Sciatic nerve (tissue), 2 donors: ENCODE data around the gene STBD1. TPM values are rescaled to one million over a fixed set of nuclear protein-coding genes. Genes with fewer than 3 reads are reported as not detected.
A peak's percentile ranks its signal among the peaks of the same experiment; 100 is the strongest.

Source experiments
- ATAC-seq: fragments of 200-7000 bp; cut with Tn5 transposase; one replicate; pipeline ENCODE4 v1.9.1; 2020; ENCODE audit warnings: mild to moderate bottlenecking, moderate library complexity
- DNase-seq: peaks from one replicate; pipeline ENCODE4 v3.0.0-alpha.2; 2020; ENCODE audit warnings: low spot score
- intact Hi-C: fragments of 100-400 bp; cut with DNase I; formaldehyde crosslinking; loops from one replicate; pipeline ENCODE4 v1.14.2; 2022
- total RNA-seq: library from RNA; stranded (reverse); fragmentation: NEBNext Ultra II Directional; extraction: Animal tissue kit (Norgen Biotek cat#: 25700); gene quantifications from one replicate; pipeline ENCODE4 v1.2.1, GENCODE V29; 2021
- donor health status: DM: no; HTN: no; CAD: no.
- donor health status: DM: no; HTN: no; CAD: no.

The STBD1 gene
- 3.9 TPM for total RNA-seq

DNA sequence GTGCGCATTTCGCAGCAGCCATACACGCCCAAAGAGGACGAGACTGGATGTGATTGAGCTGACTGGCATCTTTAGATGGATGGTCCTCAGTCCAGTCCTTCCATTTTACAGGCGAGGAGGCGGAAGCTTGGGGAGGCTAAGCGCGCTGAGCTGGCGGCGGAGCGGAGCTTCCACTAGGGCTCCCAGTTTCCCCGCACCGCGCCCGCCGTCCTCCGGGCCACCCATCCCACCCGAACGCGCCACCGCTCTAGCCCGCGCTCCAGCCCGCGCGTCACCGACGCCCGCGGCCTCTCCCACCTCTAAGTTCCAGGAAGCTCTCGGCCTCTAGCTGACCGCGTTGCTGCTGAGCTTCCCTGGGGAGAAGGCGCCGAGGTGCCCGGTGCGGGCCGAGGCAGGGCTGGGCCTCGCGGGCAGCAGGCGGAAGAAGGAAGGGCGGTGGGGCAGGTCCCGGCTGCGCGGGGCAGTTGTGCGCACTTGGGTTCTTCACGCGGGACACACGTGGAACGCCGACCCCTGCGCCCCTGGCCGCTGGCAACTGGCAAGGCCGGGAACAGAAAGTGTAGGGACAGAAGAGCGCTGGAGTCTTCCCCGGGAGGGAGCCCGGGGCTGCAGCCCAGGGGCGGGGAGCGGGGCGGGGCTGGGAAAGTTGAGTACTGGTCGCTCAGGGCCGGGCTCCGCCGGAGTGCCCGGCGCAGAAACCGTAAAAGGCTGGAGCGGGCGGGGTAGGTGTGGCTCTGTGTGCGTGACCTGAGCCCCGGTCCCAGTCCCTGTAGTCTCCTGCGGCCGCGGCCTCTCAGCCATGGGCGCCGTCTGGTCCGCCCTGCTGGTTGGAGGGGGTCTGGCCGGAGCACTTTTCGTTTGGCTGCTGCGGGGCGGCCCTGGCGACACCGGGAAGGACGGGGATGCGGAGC is at the start of gene STBD1:
Gene STBD1, plus strand, starts transcription at position 763 of the 911 bp plus-strand sequence. Its CDS starts 37 bp downstream, at position 800.
- peak; percentile 81 for DNase-seq
- intact Hi-C loops, result no loop called here
- peak; percentile 89 for ATAC-seq

DNA sequence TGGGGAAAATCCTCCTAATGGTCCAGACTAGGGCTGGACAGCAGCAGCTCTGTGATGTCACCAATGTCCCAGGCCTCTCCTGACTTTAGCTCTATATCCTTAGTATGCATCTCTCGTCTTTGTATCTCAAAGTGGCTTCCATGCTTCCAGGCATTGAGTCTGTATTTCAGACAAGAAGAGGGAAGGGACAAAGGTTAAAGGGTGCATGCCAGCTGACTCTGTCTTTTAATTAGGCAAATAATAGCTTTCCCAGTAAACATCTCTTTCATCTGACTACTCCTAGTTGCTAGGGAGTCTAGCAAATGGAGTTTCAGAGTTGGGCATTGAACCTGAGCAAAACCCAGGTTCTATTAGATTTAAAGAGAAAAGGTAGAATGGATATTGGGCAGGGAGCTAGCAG is 49.6 kb upstream of the STBD1 start:
- intact Hi-C loops, result no loop called here
- DNase-seq (no peak), ATAC-seq (no peak)

DNA sequence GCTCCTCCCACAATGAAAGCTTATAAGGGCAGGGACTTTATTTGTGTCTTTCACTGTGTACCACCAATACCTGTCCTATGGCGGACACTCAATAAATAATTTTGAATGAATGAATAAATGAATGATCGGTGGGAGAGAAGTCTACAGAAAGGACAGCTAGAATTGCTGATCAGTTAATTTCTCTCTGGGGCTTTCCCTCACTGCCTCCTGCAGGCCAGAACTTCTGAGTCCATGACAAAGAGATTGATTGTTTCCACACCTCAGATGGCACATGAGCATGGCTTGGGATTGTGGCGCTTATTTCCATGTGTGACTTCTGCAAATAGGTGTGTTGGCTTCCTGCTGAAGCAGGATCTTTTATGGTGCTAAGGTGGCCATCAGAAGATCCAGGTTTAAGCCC is 48.7 kb upstream of the STBD1 start:
- no peak for DNase-seq
- intact Hi-C loops, result no loop called here
- no peak for ATAC-seq

DNA sequence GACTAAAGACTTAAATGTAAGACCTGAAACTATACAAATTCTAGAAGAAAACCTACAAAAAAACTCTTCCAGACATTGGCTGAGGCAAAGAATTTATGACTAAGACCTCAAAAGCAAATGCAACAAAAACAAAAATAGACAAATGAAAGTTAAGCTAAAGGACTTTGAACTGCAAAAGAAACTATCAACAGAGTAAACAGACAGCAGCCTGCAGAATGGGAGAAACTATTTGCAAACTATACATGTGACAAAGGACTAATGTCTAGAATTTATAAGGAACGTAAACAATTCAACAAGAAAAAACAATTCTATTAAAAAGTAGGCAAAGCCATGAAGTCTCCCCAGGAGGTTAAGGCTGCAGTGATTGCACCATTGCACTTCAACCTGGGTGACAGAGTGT is 46.0 kb upstream of the STBD1 start:
- intact Hi-C loops, result no loop called here
- no peak for DNase-seq
- no peak for ATAC-seq

DNA sequence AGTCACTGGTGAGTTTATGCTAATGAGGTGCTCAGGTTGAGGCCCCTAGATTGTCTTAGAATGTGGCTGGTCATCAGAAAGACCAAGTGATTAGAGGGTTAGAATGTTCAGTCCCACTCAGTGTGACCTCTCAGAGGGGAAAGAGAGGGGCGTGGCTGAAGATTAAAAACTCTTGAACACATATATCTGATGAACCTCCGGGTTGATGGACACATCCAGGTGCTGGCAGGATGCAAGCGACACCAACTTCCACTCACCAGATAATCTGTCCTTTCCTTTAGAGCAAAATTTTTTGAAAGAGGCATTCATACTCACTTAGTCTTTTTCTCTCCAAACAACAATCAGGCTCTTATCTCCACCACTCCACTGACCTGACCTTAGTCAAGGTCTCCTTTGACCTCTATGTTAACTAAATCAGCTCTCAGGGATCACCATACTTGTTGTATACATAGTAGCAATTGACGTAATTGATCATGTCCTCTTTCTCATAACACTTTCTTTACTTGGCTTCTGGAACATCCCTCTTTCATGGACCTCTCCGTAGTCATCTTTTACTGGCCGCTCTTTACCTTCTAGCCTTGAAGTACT is 40.8 kb upstream of the STBD1 start:
- intact Hi-C loops, result no loop called here
- no peak for DNase-seq
- ATAC-seq, result no peak

DNA sequence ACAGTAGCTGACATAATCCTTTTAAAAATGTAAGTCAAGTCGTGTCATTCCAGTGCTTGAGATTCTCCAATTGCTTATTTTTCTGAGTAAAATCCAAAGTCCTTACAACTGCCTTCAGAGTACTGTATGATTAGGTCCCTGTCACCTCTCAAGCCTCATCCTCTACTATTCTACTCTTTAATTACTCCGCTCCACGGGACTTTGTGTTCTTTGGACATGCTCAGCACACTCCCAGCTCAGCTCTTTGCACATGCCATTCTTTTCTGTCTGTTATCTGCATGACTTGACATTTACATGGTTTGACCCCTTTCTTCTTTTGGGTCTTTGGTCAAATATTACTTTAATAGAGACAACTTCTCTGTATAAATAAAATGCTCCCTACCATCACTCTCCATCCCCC is 39.9 kb upstream of the STBD1 start:
- intact Hi-C loops, result no loop called here
- no peak for ATAC-seq
- DNase-seq, result no peak

DNA sequence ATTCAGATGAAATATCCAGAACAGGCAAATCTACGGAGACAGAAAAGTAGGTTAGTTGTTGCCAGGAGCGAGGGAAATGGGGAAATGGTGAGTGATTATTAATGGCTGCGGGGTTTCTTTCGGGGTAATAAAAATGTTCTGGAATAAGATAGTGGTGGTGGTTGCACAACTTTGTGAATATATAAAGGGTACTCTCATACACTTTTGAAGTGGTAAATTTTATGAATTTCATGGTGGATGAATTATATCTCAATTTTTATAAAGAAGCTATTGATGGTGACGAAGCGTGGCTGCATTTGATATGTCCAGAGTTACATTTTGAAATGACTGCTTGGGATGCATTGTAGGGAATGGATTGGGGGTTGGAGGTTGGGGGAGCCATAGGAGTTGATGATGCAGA is 38.7 kb upstream of the STBD1 start:
- intact Hi-C loops, result no loop called here
- ATAC-seq, result no peak
- DNase-seq, result no peak

DNA sequence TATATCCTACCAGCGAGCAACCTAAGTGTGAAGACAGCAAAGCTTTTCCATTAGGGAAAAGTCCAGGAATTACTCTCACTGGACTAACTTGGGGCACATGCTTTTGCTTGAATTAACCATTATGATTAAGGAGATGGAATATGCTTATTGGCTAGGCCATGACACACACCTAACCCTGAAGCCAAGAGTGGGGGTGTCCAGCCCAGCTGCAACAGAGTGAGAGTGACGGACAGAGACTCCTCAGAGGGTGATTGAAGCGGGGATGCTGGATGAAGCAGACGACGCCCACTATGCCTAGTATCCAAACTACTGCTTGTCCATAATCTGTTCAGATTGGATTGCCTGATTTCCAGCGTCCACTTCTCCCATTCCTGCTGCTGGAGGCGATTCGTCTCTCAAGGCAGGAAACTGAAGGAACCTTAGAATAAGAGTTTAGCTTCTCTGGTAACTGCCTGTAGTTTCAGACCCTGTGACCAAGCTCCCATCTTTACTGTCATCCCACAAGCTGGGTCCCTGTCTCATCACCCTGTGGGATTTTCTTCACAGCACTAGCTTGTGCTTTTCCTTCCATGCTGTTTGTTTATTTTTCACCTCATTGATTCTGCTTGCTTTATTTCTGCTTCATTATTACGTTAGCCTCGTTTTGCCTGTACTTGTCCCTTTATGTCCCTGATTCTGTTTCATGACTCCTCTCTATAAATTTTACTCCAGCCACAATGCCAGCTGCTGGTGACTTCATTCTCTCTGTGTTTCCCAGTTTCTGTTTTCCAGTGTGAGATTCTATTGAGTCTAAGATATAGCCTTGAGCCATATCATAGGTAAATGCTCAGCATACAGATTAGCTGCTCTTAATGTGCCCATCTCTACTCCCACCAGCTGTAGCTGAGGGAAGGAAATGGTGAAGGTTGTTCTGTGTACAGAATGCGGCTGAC is 36.0 kb upstream of the STBD1 start:
- DNase-seq (no peak), ATAC-seq (no peak)
- intact Hi-C loops, result no loop called here

DNA sequence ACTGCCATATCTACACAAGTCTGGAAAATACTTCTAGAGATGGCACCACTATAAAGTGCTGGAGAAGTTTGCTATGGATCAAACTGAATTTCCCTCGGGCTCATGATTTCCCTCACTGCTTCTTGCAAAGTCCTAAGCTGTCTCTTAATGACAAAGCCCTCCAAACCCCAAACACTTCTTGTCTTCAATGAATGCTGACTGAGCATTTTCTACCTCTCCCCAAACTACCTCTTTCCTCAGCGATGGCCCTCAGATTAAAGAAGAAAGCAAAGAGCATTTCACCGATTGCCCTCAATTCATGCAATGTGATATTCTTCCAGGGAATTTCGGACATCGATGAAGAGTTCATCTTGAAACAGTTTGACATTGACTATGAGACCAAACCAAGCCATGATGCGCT is 35.3 kb upstream of the STBD1 start:
- DNase-seq, result no peak
- intact Hi-C loops, result no loop called here
- ATAC-seq, result no peak

DNA sequence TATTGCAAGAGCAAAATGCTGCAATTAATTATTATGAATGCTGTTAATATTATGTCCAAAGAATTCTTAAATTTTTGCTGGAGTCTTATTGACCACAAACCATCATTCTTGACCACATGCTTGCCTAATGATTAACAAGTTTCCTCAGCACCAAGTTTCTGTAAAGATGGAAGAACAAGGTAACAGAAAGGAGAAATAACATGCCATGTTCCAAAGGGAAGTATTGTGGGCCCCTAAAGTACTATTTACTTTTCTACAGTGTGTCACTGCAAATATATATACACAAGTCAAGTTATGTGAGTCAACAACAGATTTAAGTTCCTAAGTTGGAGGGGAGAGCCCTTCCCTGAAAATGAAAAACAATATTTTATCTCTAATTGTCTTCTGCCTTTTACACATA is 34.5 kb upstream of the STBD1 start:
- no peak for DNase-seq
- intact Hi-C loops, result no loop called here

DNA sequence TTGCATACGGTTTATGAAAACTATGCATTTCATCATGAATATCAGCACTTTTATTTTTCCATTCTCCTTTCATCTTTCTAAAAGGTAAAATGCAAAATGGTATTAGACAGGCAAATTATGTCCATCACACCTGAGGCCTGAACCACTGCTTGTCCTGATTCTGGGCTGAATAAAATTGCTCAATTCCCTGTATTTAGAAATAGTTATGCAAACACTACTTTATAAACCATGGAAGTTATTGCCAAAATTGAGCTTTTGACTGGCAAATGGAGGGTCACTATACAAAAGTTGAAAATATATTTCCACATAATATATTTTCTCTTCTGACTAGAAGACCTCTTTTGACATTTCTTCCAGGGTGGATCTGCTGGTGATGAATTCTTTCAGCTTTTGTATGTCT is 34.0 kb upstream of the STBD1 start:
- intact Hi-C loops, result no loop called here
- no peak for ATAC-seq

More for the DNA sequence above, 34.5 kb upstream of the STBD1 start:
- no peak for ATAC-seq

DNA sequence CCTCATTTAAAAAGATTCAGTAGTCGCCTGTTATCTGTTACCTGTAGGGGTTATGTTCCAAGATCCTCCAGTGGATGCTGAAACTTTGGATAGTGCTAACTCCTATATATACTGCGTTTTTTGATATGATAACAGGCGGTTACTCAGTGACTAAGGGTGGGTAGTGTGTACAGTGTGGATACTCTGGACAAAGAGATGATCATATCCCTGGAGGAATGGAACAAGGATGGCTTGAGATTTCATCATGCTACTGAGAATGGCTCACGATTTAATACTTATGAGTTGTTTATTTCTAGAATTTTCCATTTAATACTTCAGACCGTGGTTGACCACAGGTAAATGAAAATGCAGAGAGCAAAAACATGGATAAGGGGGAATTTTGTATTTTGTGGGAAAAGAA is 33.5 kb upstream of the STBD1 start:
- no peak for ATAC-seq
- DNase-seq, result no peak
- intact Hi-C loops, result no loop called here

More for the DNA sequence above, 34.0 kb upstream of the STBD1 start:
- no peak for DNase-seq

DNA sequence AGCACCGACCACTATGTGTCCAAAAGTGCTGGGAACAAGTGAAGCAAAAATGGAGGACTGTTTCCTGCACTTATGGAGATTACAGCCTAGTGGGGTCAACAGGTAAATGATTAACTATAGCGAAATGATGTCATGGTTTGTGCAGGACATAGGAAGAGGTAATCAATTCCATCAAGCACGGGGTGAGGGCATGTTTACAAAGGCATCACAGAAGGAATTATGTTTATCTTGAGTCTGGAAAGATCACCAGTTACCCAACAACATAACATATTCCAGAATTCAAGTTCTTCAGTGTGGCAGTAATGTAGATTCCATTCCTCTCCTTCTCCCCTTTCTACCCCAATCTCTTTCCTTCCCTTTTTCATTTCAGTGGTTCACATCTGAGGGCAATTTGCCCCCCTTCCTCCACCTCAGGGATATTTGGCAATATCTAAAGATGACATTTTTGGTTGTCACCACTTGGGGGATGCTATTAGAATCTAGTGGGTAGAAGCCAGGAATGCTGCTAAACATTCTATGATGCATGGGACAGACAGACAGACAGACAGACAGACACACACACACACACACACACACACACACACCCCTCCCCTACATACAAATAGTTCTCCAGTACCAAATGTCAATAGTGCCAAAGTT is 30.9 kb upstream of the STBD1 start:
- no peak for DNase-seq
- ATAC-seq, result no peak
- intact Hi-C loops, result no loop called here

DNA sequence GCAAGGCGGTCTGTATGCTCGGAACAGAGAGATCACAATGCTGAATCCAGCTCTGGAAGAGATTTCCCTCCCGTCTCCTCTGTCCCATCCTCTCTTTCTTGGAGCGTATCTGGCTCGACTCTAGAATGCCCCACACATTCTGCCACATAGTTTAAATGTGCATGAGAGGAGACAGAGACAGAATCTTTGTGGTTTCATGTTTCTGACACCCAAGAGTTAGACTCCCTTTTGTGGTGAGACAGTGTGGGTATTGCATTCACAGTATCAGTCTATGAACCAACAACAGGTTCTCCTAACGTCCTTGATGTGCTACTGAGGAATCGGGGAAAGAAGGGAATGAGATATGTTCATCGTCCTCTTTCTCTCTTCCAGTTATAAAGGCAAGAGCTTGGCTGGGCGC is 29.7 kb upstream of the STBD1 start:
- intact Hi-C loops, result no loop called here
- DNase-seq, result no peak
- no peak for ATAC-seq

DNA sequence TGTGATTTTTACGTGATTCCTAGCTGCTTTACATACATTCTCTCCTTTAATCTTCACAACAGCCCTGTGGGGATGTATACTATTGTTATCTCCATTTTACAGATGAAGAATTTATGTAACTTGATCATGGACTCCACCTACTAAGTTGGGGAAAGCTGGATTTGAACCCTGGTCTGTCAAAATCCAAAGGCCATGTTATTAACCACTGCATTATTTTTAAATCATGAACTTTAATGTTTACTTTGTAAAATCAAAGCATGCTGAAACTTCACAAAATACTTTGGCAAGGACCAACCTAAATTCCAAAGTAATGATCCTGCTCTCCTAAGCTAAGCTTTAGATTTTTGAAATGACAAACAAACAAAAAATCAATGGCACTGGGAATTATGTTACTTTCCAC is 28.9 kb upstream of the STBD1 start:
- ATAC-seq (no peak), DNase-seq (no peak)
- intact Hi-C loops, result no loop called here

DNA sequence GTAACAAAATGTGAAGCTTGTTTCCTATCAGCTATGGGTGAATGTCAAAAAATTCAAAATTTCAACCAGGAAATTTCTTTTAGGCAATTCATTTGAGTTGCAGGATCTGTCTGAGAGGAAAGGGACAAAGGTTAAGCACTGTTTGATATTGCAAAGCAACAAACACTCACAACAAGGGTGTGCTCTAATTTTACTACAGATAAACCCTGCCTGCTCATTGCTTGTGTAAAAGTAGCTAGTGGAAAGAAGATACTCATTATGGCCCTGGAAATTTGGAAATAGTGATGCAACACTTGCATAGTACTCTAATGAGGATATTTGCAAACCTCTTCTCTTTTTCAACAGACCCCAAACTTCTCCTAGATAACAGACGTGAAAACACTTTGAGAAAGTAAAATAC is 27.9 kb upstream of the STBD1 start:
- ATAC-seq (no peak), DNase-seq (no peak)
- intact Hi-C loops, result no loop called here

DNA sequence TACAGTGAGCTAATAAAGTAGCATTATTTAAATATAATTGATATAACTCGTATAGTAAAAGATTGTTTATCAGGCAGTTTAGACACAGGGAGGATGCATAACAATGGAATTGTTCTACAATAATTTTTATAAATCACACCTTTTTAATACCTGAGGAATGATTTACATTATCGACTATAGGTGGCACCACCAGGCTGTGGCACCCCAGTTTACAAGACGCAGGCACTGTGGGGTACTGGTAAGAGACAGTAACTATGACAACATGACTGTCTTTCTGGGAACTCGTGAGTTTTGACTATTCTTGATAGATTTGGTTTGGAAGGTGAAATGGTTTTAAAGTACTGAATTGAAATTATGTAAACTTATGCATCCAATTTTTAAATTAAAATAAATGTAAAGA is 27.1 kb upstream of the STBD1 start:
- intact Hi-C loops, result no loop called here
- ATAC-seq, result no peak
- no peak for DNase-seq

DNA sequence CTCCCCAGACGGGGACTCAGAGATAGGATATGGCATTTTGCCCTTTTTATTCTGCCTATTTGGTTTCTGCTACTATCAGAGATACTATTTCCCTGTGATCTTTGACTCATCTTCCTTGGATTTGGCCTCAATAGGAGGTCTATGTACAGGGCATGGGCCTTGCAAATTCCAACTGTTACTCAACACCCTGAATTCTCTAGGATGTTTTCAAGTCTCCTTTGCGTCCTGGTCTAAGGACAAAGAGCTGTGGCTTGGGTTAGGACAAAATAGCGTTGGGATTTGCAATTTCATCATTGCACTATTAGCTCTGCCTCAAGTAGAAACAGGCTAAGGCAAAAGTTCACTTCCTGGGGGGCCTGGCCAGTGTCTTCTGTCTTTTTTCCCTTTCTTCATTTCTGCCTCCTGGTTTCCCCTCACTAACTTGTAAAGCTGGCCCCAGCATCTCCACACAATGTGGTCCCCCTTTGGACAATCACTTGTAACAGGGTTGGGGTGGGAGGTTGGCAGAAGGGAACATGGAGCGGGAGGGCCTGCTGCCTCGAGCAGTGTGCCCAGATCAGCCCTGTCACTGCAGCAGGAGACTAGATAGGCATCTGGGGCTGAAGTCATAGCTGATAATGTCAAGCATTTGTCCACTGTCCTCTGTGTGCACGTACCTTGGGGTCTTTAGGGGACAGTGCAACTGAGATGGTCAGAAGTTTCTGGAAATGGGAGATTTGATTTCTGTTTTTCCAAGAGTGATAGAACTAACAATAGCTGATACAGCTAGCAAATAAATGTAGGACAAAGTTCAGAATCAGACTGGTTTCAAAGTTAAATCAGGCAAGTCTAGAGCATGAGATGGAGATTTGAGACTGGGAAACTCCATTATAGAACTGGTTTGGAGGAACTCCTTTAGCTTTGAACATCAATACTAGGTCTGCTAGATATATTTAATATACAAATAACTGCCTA is 25.8 kb upstream of the STBD1 start:
- DNase-seq (no peak), ATAC-seq (peak; percentile 60)
- intact Hi-C loops, result no loop called here
